Neural cell (in vitro differentiated cells): ENCODE results near the gene ZNF71.

ENCODE experiments used
- CTCF ChIP-seq: fragments of 450-650 bp; IDR thresholded peaks from 2 replicates; pipeline ENCODE4 v1.5.1; 2014; ENCODE audit warnings: antibody characterized with exemption, mild to moderate bottlenecking, moderate library complexity; ENCODE audit not compliant: poor library complexity, severe bottlenecking
- EP300 ChIP-seq: fragments of 450-650 bp; conservative IDR thresholded peaks from 2 replicates; pipeline ENCODE4 v1.6.1; 2014; ENCODE audit warnings: antibody characterized with exemption, mild to moderate bottlenecking, moderate library complexity; ENCODE audit not compliant: poor library complexity, severe bottlenecking
- EZH2 ChIP-seq: fragments of 200-600, 300-800 bp; shearing (Covaris generic), sonication (generic); IDR thresholded peaks from 2 replicates; pipeline ENCODE4 v1.6.1; 2014; ENCODE audit warnings: antibody characterized with exemption, low read length, borderline replicate concordance, mild to moderate bottlenecking; ENCODE audit not compliant: insufficient read depth, poor library complexity, severe bottlenecking
- POLR2AphosphoS5 ChIP-seq: IDR thresholded peaks from 2 replicates; pipeline ENCODE4 v1.6.1; 2012
- RAD21 ChIP-seq: fragments of 450-650 bp; conservative IDR thresholded peaks from 2 replicates; pipeline ENCODE4 v1.6.1; 2014; ENCODE audit warnings: antibody characterized with exemption, mild to moderate bottlenecking, moderate library complexity
- SMC3 ChIP-seq: fragments of 450-650 bp; conservative IDR thresholded peaks from 2 replicates; pipeline ENCODE4 v1.6.1; 2014; ENCODE audit warnings: antibody characterized with exemption, mild to moderate bottlenecking, moderate library complexity; ENCODE audit not compliant: poor library complexity

GRCh38 chr19:56670401-56670960, 75.4 kb downstream of the ZNF71 start:
- TF ChIP-seq CTCF (no peak), SMC3 (no peak), EP300 (no peak), EZH2 (no peak), POLR2AphosphoS5 (no peak), RAD21 (no peak)
